Stimulated activated CD4-positive, alpha-beta T cell treated with anti-CD3 and anti-CD28 coated beads, Interleukin-1b, Interleukin-23, amount 100 ng/mL, for 1 hour (primary cell): Measurements from ENCODE around the gene FBRSL1.

Experiments
- DNase-seq, 2 donors: peaks; one replicate each; pipeline ENCODE4 v3.0.0-alpha.2; 2020; ENCODE audit warnings: low read depth in 2 of 2

Gene FBRSL1

DNA sequence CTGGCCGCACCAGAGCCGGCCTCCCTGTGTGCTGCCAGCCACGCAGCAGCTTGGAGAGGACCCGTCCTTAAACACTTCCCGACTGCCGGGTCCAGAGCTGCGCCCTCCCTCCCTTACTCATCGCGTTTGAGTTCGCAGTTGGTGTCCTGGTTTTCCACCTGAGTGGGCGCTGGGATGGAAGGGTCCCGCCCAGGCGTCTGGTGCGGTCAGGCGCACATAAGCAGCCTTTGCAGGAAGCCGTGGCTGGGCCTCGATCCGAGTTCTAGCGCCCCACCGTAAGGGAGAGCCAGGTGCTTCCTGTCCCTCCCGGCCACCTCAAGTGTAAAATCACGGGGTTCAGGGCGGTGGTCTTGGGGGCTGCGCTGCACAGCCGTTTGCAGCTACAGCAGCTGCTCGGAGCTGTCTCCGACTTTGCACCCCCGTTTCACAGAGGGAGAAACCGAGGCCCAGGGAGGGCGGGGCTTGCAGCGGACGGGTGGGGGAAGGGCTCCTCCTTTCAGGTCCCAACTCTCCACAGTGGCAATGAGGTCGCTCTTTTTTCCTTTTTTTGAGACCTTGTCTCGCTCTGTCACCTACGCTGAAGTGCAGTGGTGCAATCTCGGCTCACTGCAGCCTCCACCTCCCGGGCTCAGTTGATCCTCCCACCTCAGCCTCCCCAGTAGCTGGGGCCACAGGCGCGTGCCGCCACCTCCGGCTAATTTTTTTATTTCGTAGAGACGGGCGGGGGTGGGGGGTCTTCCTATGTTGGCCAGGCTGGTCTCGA, 69.1 kb downstream of the FBRSL1 start:
- DNase-seq: no peak

DNA sequence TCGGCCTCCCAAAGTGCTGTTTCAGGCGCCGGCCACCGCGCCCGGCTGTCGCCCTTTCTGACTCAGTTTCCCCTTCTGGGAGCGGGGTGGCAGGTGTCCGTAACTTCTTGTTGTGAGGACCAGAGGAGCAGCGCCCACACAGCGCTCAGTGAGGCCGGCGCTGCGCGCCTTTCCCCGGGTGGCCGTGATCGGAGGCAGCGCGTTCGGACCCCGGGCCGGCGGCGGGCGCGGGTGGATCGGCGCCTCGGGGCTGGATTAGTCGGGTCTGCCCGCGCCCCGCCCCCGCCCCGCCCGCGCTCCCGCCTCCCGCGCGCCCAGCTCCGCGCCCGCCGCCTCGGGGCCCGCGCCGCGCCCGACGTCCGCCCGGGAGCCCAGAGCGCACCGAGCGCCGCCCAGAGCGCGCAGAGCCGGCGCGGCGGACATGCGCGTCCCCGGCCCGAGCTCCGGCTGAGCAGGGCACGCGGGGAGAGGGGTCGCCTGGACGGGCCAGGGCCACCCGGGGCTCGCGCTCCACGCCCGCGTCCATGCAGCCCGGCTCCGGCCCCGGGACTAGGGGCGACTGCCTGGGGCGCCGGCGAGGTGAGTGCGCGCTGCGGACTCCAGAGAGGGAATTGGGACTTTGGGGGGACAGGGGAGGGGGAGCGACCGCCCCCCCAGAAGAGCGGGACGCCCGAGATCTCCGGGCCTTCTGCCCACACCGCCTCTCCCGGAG, 69.9 kb downstream of the FBRSL1 start:
- no peak for DNase-seq

DNA sequence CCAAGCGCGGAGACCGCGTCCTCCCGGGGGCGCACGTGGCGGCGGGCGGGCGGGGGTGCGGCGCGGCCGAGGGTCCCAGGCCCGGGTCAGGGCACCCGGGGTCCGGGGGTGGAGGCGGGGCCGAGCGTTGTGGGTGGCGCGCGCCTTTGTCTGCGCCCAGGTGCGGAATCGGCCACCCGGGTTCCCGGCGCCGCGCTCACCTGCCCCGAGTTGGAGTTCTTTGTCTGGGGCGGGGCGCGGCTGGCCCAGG, 70.3 kb downstream of the FBRSL1 start:
- DNase-seq: no peak

DNA sequence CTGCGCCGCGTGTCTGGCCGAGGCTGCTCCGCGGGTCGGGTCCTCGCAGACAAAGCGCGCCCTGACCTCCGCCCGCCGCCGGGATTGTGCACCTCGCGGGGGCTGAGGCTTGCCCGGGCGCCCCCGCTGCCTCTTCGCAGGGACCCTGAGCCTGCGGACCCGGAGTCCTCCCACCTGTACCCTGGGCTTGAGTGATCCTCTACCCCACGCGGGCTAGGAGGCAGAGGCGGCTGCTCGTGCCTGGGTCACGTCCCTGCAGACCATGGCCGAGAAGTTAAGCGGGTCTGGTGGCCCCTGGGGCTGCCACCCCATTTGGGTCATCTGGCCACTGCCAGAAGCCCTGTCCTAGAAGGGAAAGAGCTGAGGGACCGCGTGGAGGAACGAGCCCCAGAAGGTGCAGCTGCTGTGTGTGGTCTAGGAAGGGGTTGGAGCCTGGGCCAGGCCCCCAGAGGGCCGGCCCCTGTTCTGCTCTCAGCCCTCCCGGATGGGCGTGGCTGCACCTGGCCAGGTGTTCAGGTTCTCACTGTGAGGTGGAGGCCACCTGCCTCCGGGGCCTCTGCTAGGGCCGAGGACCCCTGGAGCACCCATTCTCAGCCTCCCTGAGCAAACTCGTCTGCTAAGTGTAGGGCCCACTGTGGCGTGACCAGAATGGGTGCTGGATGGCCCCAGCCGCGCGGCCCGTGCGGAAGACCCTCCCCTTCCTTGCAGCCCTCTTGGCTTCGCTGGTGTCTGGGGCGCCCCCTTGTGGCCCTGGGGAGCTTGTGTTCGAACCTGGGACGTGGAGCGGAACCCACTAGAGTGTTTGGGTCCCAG, 70.9 kb downstream of the FBRSL1 start:
- peak; percentile 35 to 67 for DNase-seq
